SK-N-SH treated with all-trans-retinoic acid at 6 μM for 48 hours (cell line): ENCODE measurements around the gene OSBPL3.
"Not testable (repeated sequence)": the region's sequence is repeated elsewhere in the genome, so short reads cannot be mapped to it uniquely, and the experiment has no call there.

Source experiments
- ATAC-seq: fragments of 200-7000 bp; cut with Tn5 transposase; 3 replicates; pipeline ENCODE4 v1.9.1; 2020; ENCODE audit warnings: mild to moderate bottlenecking, moderate library complexity
- ARNTL ChIP-seq: fragments of 450-650 bp; formaldehyde crosslinking; IDR thresholded peaks from 2 replicates; pipeline ENCODE4 v1.5.0; 2020; ENCODE audit warnings: low read depth, mild to moderate bottlenecking, moderate library complexity, borderline replicate concordance
- BACH2 ChIP-seq: fragments of 250-450 bp; sonication (Bioruptor Pico); IDR thresholded peaks from 2 replicates; pipeline ENCODE4 v1.9.0; 2021; ENCODE audit warnings: mild to moderate bottlenecking, borderline replicate concordance
- CSDC2 ChIP-seq: fragments of 250-450 bp; sonication (Bioruptor Pico); IDR thresholded peaks from 2 replicates; pipeline ENCODE4 v1.5.0; 2020; ENCODE audit warnings: mild to moderate bottlenecking, moderate library complexity
- ESRRG ChIP-seq: fragments of 250-450 bp; sonication (Bioruptor Pico); IDR thresholded peaks from 2 replicates; pipeline ENCODE4 v1.6.1; 2021; ENCODE audit warnings: mild to moderate bottlenecking
- GLIS3 ChIP-seq: fragments of 250-450 bp; sonication (Bioruptor Pico); IDR thresholded peaks from 2 replicates; pipeline ENCODE4 v1.5.0; 2020; ENCODE audit warnings: mild to moderate bottlenecking, moderate library complexity
- ISL1 ChIP-seq: fragments of 250-450 bp; sonication (Bioruptor Pico); IDR thresholded peaks from 2 replicates; pipeline ENCODE4 v2.1.2; 2022; ENCODE audit warnings: mild to moderate bottlenecking, moderate library complexity
- OSR1 ChIP-seq: fragments of 250-450 bp; sonication (Bioruptor Pico); IDR thresholded peaks from 2 replicates; pipeline ENCODE4 v1.8.0; 2022; ENCODE audit warnings: moderate library complexity, mild to moderate bottlenecking, inconsistent platforms
- PPARA ChIP-seq: fragments of 250-450 bp; sonication (Bioruptor Pico); IDR thresholded peaks from 2 replicates; pipeline ENCODE4 v1.5.0; 2020; ENCODE audit warnings: mild to moderate bottlenecking, borderline replicate concordance
- SNAI2 ChIP-seq: fragments of 250-450 bp; sonication (Bioruptor Pico); IDR thresholded peaks from 2 replicates; pipeline ENCODE4 v1.5.0; 2020; ENCODE audit warnings: mild to moderate bottlenecking, moderate library complexity
- TCF4 ChIP-seq: fragments of 250-450 bp; sonication (Bioruptor Pico); IDR thresholded peaks from 2 replicates; pipeline ENCODE4 v1.8.0; 2021; ENCODE audit warnings: mild to moderate bottlenecking, moderate library complexity, borderline replicate concordance
- ZC3H10 ChIP-seq: fragments of 250-450 bp; sonication (Bioruptor Pico); IDR thresholded peaks from 2 replicates; pipeline ENCODE4 v1.5.1; 2021; ENCODE audit warnings: mild to moderate bottlenecking, moderate library complexity
- ZFP3 ChIP-seq: fragments of 250-450 bp; sonication (Bioruptor Pico); IDR thresholded peaks from 2 replicates; pipeline ENCODE4 v1.5.0; 2020; ENCODE audit warnings: mild to moderate bottlenecking, moderate library complexity
- ZFP30 ChIP-seq: fragments of 450-650 bp; formaldehyde crosslinking; IDR thresholded peaks from 2 replicates; pipeline ENCODE4 v1.5.0; 2022; ENCODE audit warnings: mild to moderate bottlenecking, moderate library complexity
- ZNF565 ChIP-seq: fragments of 450-650 bp; formaldehyde crosslinking; conservative IDR thresholded peaks from 2 replicates; pipeline ENCODE4 v1.5.0; 2020; ENCODE audit warnings: low read depth, mild to moderate bottlenecking, moderate library complexity
- ZNF70 ChIP-seq: fragments of 450-650 bp; formaldehyde crosslinking; IDR thresholded peaks from 2 replicates; pipeline ENCODE4 v1.5.0; 2020; ENCODE audit warnings: mild to moderate bottlenecking, moderate library complexity
- ZNF8 ChIP-seq: fragments of 450-650 bp; formaldehyde crosslinking; IDR thresholded peaks from 2 replicates; pipeline ENCODE4 v1.5.0; 2020; ENCODE audit warnings: mild to moderate bottlenecking, moderate library complexity
- TF ChIP-seq, protein P1 (sequence below): fragments of 250-450 bp; sonication (Bioruptor Pico); IDR thresholded peaks from 2 replicates; pipeline ENCODE4 v1.5.1; 2020; ENCODE audit warnings: low read depth, mild to moderate bottlenecking, moderate library complexity
- TF ChIP-seq, protein P2 (sequence below): fragments of 250-450 bp; sonication (Bioruptor Pico); IDR thresholded peaks from 2 replicates; pipeline ENCODE4 v1.8.0; 2020; ENCODE audit warnings: mild to moderate bottlenecking, moderate library complexity, borderline replicate concordance
- TF ChIP-seq, protein P3 (sequence below): fragments of 250-450 bp; sonication (Bioruptor Pico); IDR thresholded peaks from 2 replicates; pipeline ENCODE4 v1.5.0; 2020; ENCODE audit warnings: mild to moderate bottlenecking, moderate library complexity
- TF ChIP-seq, protein P4 (sequence below): fragments of 250-450 bp; sonication (Bioruptor Pico); IDR thresholded peaks from 2 replicates; pipeline ENCODE4 v1.5.1; 2021; ENCODE audit warnings: mild to moderate bottlenecking, moderate library complexity

Gene OSBPL3

DNA sequence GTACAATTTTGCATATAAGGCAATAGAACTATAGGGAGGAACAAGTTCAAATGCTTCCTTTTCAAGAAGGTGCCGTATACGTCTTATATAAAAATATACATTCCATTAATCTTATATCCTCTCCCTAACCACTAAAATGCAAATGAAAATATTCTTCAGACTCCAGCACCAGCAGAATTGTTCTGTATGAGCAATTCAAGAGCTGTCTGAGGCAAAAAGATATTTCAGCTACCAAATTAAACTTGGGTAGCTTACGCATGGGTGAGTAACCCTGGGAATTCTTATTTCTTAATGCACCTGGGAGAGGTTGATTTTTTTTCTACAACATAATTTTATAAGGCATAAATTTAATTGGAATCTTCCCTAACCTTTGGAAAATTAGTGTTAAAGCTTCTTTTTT is 180.5 kb downstream of the OSBPL3 start:
- no peak for ATAC-seq
- no peak for TF ChIP-seq ZFP3 (CRISPR knock-in tag)
- TF ChIP-seq, all 23 proteins: peak for 0

DNA sequence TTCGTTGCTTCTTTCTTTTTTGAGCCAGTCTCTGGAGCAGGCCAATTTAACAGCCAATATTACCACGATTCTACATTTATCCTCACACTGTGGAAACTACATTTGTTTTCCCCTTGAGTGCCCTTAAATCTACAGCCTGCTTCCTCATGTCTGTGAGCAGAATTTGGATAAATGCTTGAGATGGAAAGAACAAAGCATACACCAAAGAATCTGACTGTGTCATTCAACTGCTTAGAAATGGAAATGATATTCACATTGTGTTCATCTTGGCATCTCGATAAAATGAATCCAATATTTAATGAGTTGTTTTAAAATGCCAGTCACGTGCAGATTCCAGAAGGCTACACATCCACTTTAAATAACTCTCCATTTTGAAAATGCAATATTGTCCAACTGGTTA is 181.7 kb downstream of the OSBPL3 start:
- no peak for ATAC-seq
- TF ChIP-seq, protein P1, sequence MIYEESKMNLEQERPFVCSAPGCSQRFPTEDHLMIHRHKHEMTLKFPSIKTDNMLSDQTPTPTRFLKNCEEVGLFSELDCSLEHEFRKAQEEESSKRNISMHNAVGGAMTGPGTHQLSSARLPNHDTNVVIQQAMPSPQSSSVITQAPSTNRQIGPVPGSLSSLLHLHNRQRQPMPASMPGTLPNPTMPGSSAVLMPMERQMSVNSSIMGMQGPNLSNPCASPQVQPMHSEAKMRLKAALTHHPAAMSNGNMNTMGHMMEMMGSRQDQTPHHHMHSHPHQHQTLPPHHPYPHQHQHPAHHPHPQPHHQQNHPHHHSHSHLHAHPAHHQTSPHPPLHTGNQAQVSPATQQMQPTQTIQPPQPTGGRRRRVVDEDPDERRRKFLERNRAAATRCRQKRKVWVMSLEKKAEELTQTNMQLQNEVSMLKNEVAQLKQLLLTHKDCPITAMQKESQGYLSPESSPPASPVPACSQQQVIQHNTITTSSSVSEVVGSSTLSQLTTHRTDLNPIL (CRISPR knock-in tag) = no peak
- no peak for TF ChIP-seq ZNF70 (CRISPR knock-in tag)
- TF ChIP-seq ZFP3 (CRISPR knock-in tag) = no peak
- no peak for TF ChIP-seq OSR1 (CRISPR knock-in tag)
- TF ChIP-seq, protein P2, sequence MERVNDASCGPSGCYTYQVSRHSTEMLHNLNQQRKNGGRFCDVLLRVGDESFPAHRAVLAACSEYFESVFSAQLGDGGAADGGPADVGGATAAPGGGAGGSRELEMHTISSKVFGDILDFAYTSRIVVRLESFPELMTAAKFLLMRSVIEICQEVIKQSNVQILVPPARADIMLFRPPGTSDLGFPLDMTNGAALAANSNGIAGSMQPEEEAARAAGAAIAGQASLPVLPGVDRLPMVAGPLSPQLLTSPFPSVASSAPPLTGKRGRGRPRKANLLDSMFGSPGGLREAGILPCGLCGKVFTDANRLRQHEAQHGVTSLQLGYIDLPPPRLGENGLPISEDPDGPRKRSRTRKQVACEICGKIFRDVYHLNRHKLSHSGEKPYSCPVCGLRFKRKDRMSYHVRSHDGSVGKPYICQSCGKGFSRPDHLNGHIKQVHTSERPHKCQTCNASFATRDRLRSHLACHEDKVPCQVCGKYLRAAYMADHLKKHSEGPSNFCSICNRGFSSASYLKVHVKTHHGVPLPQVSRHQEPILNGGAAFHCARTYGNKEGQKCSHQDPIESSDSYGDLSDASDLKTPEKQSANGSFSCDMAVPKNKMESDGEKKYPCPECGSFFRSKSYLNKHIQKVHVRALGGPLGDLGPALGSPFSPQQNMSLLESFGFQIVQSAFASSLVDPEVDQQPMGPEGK (CRISPR knock-in tag) = no peak
- TF ChIP-seq, protein P3, sequence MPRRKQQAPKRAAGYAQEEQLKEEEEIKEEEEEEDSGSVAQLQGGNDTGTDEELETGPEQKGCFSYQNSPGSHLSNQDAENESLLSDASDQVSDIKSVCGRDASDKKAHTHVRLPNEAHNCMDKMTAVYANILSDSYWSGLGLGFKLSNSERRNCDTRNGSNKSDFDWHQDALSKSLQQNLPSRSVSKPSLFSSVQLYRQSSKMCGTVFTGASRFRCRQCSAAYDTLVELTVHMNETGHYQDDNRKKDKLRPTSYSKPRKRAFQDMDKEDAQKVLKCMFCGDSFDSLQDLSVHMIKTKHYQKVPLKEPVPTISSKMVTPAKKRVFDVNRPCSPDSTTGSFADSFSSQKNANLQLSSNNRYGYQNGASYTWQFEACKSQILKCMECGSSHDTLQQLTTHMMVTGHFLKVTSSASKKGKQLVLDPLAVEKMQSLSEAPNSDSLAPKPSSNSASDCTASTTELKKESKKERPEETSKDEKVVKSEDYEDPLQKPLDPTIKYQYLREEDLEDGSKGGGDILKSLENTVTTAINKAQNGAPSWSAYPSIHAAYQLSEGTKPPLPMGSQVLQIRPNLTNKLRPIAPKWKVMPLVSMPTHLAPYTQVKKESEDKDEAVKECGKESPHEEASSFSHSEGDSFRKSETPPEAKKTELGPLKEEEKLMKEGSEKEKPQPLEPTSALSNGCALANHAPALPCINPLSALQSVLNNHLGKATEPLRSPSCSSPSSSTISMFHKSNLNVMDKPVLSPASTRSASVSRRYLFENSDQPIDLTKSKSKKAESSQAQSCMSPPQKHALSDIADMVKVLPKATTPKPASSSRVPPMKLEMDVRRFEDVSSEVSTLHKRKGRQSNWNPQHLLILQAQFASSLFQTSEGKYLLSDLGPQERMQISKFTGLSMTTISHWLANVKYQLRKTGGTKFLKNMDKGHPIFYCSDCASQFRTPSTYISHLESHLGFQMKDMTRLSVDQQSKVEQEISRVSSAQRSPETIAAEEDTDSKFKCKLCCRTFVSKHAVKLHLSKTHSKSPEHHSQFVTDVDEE (CRISPR knock-in tag) = no peak
- no peak for TF ChIP-seq ZC3H10 (CRISPR knock-in tag)
- no peak for TF ChIP-seq ZFP30
- TF ChIP-seq ZNF8 = no peak
- TF ChIP-seq, protein P4, sequence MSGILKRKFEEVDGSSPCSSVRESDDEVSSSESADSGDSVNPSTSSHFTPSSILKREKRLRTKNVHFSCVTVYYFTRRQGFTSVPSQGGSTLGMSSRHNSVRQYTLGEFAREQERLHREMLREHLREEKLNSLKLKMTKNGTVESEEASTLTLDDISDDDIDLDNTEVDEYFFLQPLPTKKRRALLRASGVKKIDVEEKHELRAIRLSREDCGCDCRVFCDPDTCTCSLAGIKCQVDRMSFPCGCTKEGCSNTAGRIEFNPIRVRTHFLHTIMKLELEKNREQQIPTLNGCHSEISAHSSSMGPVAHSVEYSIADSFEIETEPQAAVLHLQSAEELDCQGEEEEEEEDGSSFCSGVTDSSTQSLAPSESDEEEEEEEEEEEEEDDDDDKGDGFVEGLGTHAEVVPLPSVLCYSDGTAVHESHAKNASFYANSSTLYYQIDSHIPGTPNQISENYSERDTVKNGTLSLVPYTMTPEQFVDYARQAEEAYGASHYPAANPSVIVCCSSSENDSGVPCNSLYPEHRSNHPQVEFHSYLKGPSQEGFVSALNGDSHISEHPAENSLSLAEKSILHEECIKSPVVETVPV = no peak
- TF ChIP-seq ESRRG = no peak
- TF ChIP-seq GLIS3 (CRISPR knock-in tag) = no peak
- TF ChIP-seq BACH2 = no peak
- TF ChIP-seq SNAI2 (CRISPR knock-in tag) = no peak
- no peak for TF ChIP-seq ZNF565 (CRISPR knock-in tag)
- no peak for TF ChIP-seq CSDC2 (CRISPR knock-in tag)
- TF ChIP-seq TCF4 (CRISPR knock-in tag) = no peak

DNA sequence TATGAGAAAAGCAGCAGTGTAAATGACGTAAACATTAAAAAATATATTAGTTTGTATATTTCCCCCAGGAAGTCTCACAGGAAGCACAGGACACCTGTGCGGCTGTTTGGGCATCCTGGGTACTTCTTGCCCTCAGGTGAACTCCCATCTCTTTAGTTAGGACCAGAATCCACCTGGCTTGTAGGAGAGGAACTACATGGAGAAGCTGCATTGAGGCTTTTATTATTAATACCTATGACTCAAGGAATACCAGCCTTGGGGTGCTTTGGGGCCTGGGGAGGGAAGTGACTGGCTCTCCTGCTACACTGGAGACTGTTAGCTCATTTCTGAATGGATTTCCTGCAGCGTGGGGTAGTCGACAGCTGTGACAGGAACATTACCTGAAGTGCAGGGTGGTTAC is 182.7 kb downstream of the OSBPL3 start:
- no peak for ATAC-seq
- TF ChIP-seq ARNTL (CRISPR knock-in tag) (no peak), ESRRG (no peak), ZFP3 (CRISPR knock-in tag) (no peak), ZNF8 (no peak), CSDC2 (CRISPR knock-in tag) (no peak), ZFP30 (no peak), ZNF70 (CRISPR knock-in tag) (no peak), ZC3H10 (CRISPR knock-in tag) (no peak), PPARA (no peak), BACH2 (no peak)
- TF ChIP-seq, protein P2 (CRISPR knock-in tag) = no peak
- TF ChIP-seq, all 23 proteins: peak for 0

DNA sequence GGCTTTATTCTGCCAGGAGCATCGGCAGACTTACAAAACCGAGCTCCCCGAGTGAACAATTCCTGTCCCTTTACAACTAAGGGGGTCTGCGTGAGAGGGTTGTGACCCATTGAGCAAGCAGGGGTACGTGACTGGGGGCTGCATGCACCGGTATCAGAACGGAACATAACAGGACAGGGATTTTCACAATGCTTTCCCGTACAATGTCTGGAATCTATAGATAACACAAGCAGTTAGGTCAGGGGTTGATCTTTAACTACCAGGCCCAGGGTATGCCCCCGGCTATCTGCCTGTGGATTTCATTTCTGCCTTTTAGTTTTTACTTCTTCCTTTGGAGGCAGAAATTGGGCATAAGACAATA is 184.6 kb downstream of the OSBPL3 start:
- no peak for ATAC-seq
- no peak for TF ChIP-seq PPARA
- no peak for TF ChIP-seq GLIS3 (CRISPR knock-in tag)
- TF ChIP-seq ARNTL (CRISPR knock-in tag) = no peak
- TF ChIP-seq ISL1 (CRISPR knock-in tag) = no peak
- TF ChIP-seq ZNF70 (CRISPR knock-in tag) = no peak

DNA sequence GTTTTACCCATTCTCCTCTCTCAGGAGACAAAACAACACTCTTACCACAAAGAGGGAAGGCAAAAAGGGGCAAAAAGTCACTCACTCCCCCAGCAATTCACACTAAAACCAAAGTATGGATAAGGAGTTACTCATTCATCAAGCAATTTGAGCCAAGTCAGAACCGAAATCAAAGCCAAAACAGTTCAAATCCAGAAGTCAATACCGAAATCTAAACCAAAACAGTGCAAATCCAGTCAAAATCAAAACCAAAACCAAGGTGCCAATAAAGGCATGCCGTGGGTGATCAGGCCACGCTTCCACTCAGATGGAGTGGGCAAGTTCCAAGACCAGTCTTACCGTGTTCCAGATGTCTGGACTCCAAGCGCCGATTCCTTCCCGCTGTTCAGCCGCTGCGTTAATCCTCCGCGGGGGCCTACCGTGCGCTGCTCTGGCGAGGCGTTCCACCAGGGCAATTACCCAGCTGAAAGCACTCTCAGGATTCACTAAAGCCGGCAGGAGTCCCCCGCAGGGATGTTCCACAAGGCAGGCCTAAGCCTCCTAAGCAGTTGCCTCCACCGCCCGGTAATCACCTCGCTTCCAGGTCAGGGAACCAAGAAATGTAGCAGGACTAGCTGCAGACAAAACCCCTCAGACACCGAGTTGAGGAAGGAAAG is 185.1 kb downstream of the OSBPL3 start:
- not testable (repeated sequence) for ATAC-seq
